GM18507 (cell line): ENCODE results near the gene PHAX.
"Not testable (repeated sequence)": the region's sequence is repeated elsewhere in the genome, so short reads cannot be mapped to it uniquely, and the experiment has no call there.

Source experiments
- DNase-seq: peaks from one replicate; pipeline ENCODE4 v3.0.0; 2011; ENCODE audit warnings: low read depth; ENCODE audit not compliant: insufficient read length; ENCODE audit errors: extremely low spot score
- FAIRE-seq: peaks from 2 replicates; lab custom pipeline; 2011; peaks lifted over from hg19 to GRCh38; lab: Jason Lieb, UNC

The PHAX gene, protein sequence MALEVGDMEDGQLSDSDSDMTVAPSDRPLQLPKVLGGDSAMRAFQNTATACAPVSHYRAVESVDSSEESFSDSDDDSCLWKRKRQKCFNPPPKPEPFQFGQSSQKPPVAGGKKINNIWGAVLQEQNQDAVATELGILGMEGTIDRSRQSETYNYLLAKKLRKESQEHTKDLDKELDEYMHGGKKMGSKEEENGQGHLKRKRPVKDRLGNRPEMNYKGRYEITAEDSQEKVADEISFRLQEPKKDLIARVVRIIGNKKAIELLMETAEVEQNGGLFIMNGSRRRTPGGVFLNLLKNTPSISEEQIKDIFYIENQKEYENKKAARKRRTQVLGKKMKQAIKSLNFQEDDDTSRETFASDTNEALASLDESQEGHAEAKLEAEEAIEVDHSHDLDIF

GRCh38 chr5:126600631-126601511 lies at the start of gene PHAX:
Gene PHAX (plus strand): TSS chr5:126600947. CDS start chr5:126600963, 16 bp downstream.
- FAIRE-seq: peak; percentile 90
- DNase-seq: peak; percentile 75

DNA sequence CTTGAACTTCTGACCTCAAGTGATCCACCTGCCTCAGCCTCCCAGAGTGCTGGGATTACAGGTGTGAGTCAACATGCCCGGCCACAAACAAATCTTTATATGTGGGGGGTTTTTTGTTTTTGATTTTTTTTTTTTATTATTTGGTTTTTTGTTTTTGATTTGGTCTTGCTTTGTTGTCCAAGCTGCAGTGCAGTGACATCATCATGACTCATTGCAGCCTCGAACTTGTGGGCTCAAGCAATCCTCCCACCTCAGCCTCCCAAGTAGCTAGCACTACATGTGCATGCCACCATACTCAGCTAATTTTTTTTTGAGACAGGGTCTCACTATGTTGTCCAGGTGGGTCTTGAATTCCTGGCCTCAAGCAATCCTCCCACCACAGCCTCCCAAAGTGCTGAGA lies 48.1 kb upstream of the PHAX start:
- no peak for FAIRE-seq
- no peak for DNase-seq

DNA sequence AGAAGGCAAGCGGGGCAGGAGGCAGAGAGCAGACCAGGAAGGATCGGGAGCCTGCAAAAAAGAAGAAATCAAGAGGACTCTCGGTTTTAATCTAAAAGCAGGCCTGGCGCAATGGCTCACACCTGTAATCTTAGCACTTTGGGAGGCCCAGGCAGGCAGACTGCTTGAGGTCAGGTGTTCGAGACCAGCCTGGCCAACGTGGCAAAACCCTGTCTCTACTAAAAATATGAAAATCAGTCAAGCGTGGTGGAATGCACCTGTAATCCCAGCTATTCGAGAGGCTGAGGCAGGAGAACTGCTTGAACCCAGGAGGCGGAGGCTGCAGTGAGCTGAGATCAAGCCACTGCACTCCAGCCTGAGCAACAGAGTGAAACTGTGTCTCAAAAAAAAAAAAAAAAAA lies 45.6 kb upstream of the PHAX start:
- FAIRE-seq, DNase-seq: not testable (repeated sequence)

DNA sequence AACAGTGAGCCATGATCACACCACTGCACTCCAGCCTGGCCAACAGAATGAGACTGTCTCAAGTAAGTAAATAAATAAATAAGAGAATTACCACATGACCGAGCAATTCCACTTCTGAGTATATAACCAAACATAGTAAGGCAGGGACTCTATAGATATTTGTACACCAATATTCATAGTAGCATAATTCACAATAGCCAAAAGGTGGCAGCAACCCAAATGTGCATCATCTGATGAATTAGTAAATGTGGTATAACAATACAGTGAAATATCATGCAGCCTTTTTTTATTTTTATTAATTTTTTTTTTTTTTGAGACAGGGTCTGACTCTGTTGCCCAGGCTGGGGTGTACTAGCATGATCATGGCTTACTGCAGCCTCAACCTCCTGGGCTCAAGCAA lies 38.8 kb upstream of the PHAX start:
- FAIRE-seq (no peak), DNase-seq (no peak)

- FAIRE-seq (peak; percentile 29), DNase-seq (no peak)
Measured at GRCh38 chr5:126562823-126563222, 37.9 kb upstream of the PHAX start.

- DNase-seq (no peak), FAIRE-seq (no peak)
Measured at GRCh38 chr5:126568206-126568755, 32.5 kb upstream of the PHAX start.

DNA sequence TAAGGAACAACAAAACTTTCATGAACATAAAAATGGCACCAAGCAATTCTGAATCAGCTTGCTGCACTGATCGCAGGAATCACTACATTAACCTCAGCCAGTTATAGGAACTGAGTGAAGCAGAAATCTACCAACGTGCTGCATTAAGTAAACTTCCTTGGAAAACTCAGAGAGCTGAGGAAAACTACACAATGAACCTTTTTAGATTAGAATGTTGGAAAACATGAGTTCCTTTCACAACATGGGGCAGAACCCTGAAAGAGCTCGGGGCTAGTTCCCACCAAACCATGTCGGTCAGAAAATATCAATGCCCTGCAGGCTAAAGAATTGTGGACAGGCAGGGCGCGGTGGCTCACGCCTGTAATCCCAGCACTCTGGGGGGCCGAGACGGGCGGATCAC lies 25.1 kb upstream of the PHAX start:
- DNase-seq (no peak), FAIRE-seq (no peak)

GRCh38 chr5:126576974-126577373 lies 23.8 kb upstream of the PHAX start:
- DNase-seq: no peak
- no peak for FAIRE-seq

GRCh38 chr5:126577415-126577814 lies 23.3 kb upstream of the PHAX start:
- FAIRE-seq (no peak), DNase-seq (no peak)

DNA sequence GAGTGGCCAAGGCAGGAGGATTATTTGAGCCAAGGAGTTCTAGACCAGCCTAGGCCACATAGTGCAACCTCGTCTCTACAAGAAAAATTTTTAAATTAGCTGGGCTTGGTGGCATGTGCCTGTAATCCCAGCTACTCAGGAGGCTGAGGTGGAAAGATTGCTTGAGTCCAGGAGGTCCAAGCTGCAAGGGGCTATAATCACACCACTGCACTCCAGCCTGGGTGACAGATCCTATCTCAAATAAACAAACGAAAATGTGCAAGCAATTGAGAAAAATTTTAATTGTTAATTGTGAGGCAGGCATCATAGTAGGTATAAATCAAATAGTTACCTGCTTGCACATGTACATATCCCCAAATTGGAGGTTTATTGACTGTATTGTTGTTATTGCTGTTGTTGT lies 21.0 kb upstream of the PHAX start:
- DNase-seq (no peak), FAIRE-seq (no peak)

DNA sequence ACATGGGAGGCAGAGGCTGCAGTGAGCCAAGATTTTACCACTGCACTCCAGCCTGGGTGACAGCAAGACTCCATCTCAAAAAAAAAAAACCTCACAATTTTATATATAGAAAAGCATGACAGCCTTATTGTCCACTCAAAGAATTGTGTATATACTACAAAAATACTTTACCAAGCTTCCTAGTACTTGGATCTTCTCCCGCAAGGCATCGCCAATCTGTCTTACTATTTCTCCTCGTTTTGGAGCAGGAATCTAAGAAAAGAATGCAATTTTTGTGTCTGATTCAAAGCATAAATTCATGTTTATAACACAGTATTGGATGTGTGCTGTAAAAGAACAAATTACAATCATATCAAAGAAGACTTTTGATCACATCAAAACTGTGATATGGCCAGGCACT lies 17.0 kb upstream of the PHAX start:
- DNase-seq: no peak
- FAIRE-seq: no peak

DNA sequence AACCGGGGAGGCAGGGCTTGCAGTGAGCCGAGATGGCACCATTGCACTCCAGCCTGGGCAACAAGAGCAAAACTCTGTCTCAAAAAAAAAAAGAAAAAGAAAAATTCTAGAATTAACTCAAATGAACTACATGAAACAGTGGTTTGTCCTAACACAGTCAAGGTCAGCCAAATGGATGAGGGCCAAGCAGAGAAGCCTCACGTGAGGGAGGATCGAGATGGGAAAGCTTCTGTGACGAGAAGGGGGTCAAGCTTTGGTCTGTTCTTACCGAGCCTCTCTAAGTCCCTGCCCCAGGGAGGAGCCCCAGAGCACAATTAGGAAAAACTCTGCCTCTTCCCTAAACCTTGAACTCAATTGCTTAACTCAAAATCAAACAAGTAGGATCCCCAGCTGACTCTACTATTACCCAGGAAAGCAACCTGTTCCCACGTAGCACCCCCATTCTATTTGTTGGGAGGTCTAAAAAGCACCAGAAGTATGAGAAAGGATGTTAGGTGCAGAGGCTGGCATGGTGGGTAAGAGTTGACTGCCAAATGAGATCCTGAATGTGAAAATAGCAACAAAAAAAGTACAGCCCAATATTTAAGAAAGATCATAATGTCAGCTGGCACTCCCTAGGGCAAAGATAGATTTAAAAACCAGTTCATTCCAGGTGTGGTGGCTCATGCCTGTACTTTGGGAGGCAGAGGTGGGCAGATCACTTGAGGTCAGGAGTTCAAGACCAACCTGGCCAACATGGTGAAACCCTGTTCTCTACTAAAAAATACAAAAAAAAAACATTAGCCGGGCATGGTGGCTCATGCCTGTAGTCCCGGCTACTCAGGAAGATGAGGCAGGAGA lies 13.0 kb upstream of the PHAX start:
- FAIRE-seq: no peak
- DNase-seq: no peak

- DNase-seq (no peak), FAIRE-seq (no peak)
Measured at GRCh38 chr5:126589536-126590297, 11.0 kb upstream of the PHAX start.

GRCh38 chr5:126591549-126591948 lies 9.2 kb upstream of the PHAX start:
- FAIRE-seq: no peak
- DNase-seq: no peak

- DNase-seq (peak; percentile 22), FAIRE-seq (no peak)
Measured at GRCh38 chr5:126594748-126595485, 5.8 kb upstream of the PHAX start, which contains the start of gene ALDH7A1. Gene ALDH7A1 (minus strand): TSS chr5:126595219. CDS start chr5:126595198, 21 bp downstream.

- DNase-seq (no peak), FAIRE-seq (no peak)
Measured at GRCh38 chr5:126595486-126596083, 5.2 kb upstream of the PHAX start.

DNA sequence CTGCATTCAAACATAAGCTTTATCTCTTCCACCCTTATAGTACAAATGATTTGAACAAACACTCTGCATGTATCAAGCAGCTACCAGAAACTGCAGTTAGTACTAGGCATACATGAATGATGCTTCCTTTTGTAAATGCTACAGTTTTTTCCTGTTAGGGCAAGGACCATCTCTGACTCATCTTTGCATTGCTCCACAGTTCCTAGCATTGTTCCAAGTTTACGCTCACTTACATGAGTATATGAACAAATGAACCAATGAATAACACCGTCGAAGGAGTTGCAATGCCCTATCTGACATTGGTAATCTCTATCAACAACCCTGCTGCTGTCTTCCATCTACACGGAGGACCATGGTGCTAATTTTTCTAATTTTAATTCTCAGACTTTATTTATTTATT lies 3.6 kb upstream of the PHAX start:
- FAIRE-seq (no peak), DNase-seq (no peak)

- no peak for DNase-seq
- FAIRE-seq: no peak
Measured at GRCh38 chr5:126599499-126599898, 1.2 kb upstream of the PHAX start.
